RWPE1 (cell line): ENCODE data around the gene KRT9.

ENCODE experiments used
- CTCF ChIA-PET: fragments of 350-600 bp; sonication (Branson Sonifier 250); formaldehyde crosslinking; extraction: SDS; loops from one replicate; lab custom pipeline; 2021; lab: Yijun Ruan, JAX
- POLR2A ChIA-PET: fragments of 400-600 bp; formaldehyde crosslinking; extraction: SDS; loops from one replicate; lab custom pipeline; 2020; ENCODE audit warnings: antibody characterized with exemption; ENCODE audit not compliant: low non-redundant PET; lab: Yijun Ruan, JAX
- DNase-seq: peaks from one replicate; pipeline ENCODE4 v3.0.0; 2012; ENCODE audit warnings: low spot score
- H3K27ac ChIP-seq: fragments of 450-650 bp; 2 replicates; pipeline ENCODE4 v1.5.1; 2017
- TF ChIP-seq, protein P1 (sequence below): fragments of 450-650 bp; conservative IDR thresholded peaks from 2 replicates; pipeline ENCODE4 v1.5.1; 2017; ENCODE audit warnings: low read depth, mild to moderate bottlenecking

KRT9 gene

DNA sequence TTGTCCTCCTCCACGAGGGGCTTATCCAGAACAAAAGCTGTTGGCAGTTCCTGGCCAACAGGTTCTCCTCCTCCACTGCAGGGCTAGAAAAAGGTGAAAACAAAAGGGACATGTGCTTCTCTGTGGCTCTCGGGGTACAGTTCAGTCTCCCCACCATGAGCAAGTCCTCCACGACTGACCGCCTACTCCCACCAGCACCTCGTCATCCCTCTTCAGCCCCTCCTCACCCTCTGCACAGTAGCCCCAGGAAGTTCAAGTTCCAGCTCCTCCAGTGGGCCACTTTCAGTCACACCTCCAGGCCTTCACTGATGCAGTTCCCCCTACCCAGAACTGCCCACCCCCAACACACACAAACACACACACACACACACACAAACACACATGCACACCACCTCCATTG is 19.4 kb downstream of the KRT9 start:
- CTCF ChIA-PET: interaction anchor here (0.5 to 2.2 kb wide), 6 partner anchors 27 to 341 kb away, joined by 3 to 6 read pairs (median 4); no protein-coding TSS in a partner anchor
- no peak for DNase-seq
- POLR2A ChIA-PET: no interaction called here
- TF ChIP-seq, protein P1, sequence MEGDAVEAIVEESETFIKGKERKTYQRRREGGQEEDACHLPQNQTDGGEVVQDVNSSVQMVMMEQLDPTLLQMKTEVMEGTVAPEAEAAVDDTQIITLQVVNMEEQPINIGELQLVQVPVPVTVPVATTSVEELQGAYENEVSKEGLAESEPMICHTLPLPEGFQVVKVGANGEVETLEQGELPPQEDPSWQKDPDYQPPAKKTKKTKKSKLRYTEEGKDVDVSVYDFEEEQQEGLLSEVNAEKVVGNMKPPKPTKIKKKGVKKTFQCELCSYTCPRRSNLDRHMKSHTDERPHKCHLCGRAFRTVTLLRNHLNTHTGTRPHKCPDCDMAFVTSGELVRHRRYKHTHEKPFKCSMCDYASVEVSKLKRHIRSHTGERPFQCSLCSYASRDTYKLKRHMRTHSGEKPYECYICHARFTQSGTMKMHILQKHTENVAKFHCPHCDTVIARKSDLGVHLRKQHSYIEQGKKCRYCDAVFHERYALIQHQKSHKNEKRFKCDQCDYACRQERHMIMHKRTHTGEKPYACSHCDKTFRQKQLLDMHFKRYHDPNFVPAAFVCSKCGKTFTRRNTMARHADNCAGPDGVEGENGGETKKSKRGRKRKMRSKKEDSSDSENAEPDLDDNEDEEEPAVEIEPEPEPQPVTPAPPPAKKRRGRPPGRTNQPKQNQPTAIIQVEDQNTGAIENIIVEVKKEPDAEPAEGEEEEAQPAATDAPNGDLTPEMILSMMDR: no peak
- H3K27ac ChIP-seq: no peak overlapping the region

DNA sequence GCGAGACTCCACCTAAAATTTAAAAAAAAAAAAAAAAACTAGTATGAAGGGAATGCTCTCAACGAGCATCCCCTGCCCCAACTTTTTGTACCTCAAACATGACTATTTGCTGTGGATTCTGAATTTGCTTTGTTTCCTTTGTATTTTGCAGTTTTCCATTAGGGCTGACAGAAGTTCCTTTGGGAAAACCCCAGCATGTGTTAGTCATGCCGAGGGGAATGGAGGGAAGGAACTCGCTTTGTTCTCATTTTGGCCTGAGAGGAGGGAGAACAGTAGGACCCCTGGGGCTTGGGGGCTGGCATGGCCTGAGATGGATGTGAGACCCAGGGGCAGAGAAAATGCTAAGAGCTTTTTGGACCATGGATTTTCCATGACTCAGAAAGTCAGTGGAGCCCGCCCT is 20.5 kb downstream of the KRT9 start:
- H3K27ac ChIP-seq: no peak overlapping the region
- DNase-seq: no peak
- ChIA-PET POLR2A (interaction anchor here (0.6 kb wide), 1 partner anchor 27 kb away, joined by 4 read pairs; no protein-coding TSS in a partner anchor), CTCF (interaction anchor here (0.6 to 4.5 kb wide), 5 partner anchors 67 to 1189 kb away, joined by 3 to 57 read pairs (median 5); no protein-coding TSS in a partner anchor)
- TF ChIP-seq, protein P1: no peak

DNA sequence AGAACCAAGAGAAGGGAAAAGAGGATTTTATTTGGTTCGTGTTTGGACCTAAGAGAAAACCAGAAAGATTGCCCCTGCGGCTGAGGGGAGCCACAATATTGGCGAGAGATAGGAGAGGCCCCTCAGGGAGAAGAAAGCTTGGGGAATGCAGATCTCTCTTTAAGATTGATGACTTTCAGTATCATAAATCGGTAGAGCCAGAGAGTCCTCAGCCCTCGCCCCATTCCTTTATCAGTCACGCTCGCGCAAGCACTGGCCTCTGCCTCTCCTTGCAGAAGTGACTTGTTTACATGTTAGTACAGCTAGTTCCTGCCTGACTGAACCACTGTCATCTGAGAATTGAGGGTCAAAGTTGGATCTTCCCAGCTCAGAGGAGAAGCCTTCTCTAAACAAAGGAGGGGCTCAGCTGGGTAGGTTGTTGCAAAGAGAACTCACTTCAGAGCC is 22.2 kb downstream of the KRT9 start:
- H3K27ac ChIP-seq: peak overlapping the region; percentile 98
- POLR2A ChIA-PET: interaction anchor here (0.5 to 0.6 kb wide), 2 partner anchors 11 to 115 kb away, joined by 3 to 4 read pairs; no protein-coding TSS in a partner anchor

DNA sequence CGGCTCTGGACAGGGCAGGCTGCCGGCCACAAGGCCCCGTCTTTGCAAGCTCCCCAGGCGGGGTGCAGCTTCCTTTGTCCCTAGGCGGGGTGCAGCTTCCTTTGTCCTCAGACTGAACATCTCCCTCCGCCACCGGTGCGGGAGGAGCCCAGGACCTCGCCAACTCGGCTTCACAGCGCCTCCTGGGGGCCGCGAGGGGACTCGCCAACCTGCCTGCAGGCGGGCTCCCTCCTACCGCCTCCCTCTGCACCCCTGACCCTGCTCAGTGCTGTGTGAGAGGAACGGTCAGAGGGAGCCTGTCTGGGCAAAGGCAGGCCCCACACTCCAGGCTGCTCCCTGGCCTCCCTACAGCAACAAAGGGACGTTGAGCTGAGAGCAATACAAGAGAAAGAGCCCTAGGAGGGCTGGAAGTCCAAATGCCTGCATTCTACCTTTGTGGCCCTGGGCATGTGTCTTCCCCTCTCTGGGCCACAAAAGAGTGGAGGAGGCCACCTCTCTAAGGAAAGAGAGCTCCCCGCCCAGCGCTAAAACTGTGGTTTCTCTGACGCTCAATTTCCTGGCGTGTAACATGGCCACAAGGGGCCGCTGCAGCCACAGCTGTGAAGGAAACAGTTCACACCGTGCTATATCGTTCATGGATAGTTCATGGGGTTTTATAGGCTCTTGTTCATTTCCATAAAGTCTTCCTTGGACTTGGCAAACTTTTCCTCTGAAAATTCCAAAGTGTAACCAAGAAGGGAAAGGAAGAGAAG is 22.8 kb downstream of the KRT9 start:
- CTCF ChIA-PET: interaction anchor here (0.5 to 4.5 kb wide), 64 partner anchors 8 to 1397 kb away, joined by 3 to 57 read pairs (median 4); partner anchors contain the start of genes KRT13, KRT15, KRT17 and KRT19
- peak; percentile 79 for DNase-seq
- TF ChIP-seq, protein P1: peak; percentile 94
- peak overlapping the region; percentile 98 for H3K27ac ChIP-seq
- POLR2A ChIA-PET: interaction anchor here (0.5 to 1.0 kb wide), 3 partner anchors 11 to 131 kb away, joined by 3 to 4 read pairs (median 3); no protein-coding TSS in a partner anchor

More for the DNA sequence above, 22.2 kb downstream of the KRT9 start:
- CTCF ChIA-PET: interaction anchor here (0.5 to 4.5 kb wide), 43 partner anchors 9 to 1398 kb away, joined by 3 to 57 read pairs (median 4); partner anchors contain the start of genes KRT15 and KRT36
- TF ChIP-seq, protein P1: 0 out of 2 replicates have a peak, but pooled peaks have one; percentile 0
- DNase-seq: no peak

DNA sequence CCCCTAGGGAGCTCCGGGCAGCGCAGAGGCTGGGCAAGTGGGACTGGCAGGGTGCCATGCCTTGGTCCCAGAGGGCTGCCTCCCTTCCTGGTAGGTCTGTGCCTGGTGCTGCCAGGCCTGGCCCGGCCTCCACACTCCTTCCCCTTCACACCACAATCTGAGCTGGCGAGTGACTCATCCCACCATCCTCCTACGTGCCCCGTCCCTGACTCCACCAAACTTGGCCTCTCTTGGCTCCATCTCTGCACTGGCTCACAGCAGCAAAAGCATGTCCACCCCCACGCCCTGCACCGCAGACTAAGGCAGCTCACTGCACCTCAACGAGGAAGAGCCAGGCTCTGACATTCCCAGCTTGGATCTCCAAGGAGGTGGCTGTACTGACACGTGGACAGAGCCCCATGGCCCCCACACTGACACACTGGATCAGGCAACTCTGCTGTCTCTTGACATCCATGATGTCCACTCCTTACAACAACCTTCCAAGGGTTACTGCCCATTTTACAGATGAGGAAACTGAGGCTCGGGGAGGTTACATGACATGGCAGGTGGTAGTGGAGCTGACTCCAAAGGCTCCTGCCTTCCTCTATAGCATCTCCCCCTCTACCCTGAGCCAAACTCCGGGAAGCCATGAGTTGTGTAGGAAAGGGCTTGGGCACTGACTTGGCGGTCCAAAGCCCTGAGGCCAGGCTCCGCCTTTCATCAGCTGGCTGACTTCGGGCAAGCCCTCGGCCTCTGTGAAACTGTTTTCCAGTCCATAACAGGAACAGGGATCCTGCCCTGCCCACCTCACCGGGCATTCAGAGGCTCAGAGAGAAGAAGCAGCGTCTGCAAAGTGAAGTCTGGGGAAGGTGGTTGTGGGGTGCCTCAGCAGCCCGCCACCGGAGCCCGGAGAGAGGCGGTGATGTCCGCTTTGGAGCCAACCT is 23.7 kb downstream of the KRT9 start:
- DNase-seq: peak; percentile 95
- ChIA-PET POLR2A (interaction anchor here (0.5 to 1.0 kb wide), 4 partner anchors 29 to 144 kb away, joined by 3 to 4 read pairs (median 4); partner anchors contain the start of gene KRT15), CTCF (interaction anchor here (0.5 to 4.5 kb wide), 41 partner anchors 7 to 1194 kb away, joined by 3 to 57 read pairs (median 6); partner anchors contain the start of genes KRT13, KRT15, KRT19 and KRT36)
- TF ChIP-seq, protein P1: no peak
- peak overlapping the region; percentile 98 for H3K27ac ChIP-seq
